Dermis microvascular lymphatic vessel endothelial cell (primary cell): Measurements from ENCODE around the gene DUOXA1. TPM values are rescaled to one million over a fixed set of nuclear protein-coding genes. Genes with fewer than 3 reads are reported as not detected.
"Not testable (repeated sequence)": the region's sequence is repeated elsewhere in the genome, so short reads cannot be mapped to it uniquely, and the experiment has no call there.

Experiments
- DNase-seq, 2 donors: peaks; one replicate each; pipeline versions ENCODE4 v3.0.0 to v3.0.0-alpha.2; 2010; ENCODE audit warnings: low read depth in 2 of 2
- total RNA-seq: library from RNA; depleted of rRNA; stranded (reverse); fragments of >200 nt; gene quantifications from 2 replicates; pipeline ENCODE4 v1.2.1, GENCODE V29; 2014

The DUOXA1 gene
- total RNA-seq, 1 donor from 2014 or later, result not detected

DNA sequence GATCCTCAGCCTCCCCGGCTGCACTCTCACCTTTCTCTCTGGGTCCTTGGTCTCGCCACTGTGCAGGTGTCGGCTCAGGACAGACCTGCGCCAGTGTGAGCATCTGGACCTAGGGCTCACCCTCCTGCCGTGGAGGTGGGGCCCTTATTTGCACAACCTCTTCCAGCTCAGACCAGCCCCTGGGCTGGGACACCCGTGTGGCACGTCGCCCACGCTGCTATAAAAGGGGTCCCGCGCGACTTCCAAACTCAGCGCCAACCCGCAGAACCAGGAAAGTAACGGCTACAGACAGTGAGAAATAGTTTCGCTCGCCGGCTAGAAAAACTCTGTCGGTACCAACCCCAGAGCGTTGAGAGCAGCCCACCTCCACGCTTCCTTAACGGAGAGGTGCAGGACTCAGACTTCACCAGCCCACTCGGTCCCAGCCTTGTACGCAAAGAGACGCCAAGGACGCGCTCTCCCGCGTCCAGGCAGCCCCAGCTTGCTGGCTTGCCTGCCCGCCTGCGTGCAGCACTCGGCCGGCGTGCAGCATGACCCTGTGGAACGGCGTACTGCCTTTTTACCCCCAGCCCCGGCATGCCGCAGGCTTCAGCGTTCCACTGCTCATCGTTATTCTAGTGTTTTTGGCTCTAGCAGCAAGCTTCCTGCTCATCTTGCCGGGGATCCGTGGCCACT lies 15.5 kb downstream of the DUOXA1 start, which contains the start of the genes DUOX2 and DUOXA2:
DUOX2 (minus strand) TSS at position 97 of the 675 bp plus-strand sequence. CDS start 761 bp downstream, outside the sequence.
DUOXA2 (plus strand) TSS at position 251 of the 675 bp plus-strand sequence; CDS start at position 531, 280 bp downstream.
- no peak for DNase-seq

DNA sequence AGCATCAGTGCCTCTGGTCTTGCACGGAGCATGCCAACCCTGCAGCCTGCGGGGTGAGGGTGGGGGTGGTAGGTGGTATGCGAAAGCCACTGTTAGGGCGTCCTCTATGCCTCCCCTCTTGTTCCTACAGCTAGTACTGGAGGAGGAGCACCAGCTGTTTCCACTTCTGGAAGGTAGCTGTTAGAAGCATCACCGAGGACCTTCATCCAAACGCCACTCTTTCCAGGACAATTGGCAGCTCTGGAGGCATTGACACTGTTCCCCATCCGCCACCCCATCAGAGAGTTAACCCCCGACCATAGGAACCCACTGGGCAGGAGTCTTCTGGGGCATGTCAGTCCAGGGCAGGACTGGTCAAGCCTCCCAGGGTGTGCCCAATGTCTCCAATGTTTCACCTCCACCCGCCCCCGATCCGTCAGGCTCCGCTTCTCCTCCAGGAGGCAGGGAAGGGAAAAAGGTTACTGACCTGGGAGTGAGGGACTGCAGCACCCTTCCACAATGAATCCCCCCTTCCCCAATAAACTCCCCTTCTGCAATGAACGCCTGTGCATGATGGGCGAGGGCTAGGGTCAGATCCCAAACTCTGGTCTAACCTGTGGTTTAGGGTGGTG lies 16.2 kb downstream of the DUOXA1 start:
- no peak for DNase-seq

DNA sequence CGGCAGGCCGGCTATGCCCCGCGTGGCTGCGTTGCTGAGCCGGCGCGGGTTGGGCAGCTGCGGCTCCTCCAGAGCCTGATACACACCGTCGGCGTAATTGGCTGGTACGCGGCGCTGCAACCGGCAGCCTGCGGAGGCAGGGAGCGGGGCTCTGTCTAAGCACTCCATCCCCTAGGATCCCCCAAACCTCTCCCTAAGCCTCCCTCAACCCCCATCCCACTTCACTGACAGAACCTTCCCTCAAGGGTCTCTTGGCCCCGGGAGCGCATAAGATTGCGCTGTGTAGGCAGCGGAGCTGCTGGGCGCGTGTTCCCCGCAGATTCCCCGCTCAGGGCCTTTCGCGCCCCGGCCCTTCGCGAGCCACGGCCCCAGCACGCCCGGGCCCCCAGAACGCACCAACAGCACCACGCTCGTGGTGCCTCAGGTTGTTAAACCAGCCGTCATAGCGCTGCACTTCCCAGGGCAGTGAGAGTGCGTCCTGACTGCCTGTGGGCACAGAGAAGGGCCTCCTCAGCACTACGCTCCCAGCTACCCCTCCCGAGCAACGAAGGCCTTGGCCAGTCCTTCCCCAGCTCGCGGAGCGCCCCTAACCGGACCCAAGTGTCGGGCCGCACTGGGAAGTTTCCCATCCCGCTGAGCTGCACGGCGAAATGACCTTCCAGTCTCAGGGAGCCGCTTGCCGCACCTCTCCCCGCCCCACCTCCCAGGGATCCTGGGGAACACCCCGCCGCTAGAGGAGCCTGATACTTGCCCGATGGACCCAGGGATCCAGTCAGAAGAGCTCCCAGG lies 16.9 kb downstream of the DUOXA1 start:
- DNase-seq, result no peak

DNA sequence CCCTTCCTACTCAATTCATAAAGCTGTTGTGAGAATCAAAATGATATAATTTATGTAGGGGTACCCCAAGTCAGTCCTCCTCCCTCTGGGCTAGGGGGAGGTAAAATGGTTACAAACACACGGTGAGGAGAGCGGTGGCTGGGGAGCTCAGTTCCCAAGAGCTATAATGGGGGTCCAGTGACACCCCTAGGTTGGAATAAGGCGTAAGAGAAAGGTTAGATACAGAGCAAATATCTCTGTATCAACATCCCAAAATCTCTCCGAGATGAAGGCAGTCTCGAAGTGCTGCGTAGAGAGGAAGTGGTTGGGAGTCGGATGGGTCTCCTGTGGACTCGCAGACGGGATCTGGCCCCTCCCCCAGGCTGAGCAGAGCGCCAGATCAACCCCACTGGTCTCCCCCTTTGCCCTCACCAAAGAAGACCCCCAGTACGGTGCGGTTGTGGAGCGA lies 17.5 kb downstream of the DUOXA1 start:
- no peak for DNase-seq

DNA sequence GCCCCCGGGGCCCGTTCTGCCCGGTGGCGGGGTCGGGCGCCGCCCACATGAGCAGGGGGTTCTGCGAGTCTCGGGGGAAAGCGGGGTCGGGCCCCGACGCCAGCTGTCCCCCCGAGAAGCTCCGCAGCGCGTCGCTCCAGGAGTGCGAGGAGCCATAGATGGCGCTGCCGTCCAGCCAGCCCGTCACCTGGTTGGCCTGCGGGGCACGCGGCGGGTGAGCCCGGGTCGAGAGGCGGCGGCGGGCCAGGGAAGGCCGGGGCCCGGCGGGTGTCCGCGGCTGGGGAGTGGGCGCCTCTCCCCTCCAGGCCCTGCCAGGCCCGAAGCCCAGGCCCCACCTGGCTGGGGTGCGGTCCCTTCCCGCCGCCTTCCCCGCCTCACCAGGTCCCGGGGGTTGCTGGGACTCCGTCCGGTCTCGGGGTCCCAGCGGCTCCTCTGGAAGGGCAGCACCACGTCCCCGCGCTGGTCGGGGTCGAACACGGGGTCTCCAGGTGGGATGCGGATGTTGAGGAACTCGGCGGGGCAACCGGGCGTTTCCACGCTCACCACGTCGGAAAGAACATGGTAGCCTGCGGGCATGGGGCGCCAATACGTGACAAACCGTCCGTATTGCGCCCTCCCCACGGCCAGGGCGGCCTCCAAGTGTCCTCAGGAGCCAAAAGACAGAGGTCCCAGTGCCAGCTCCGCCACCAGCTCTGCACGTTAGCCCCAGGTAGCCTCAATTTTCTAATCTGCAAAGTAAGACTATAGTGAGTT lies 18.1 kb downstream of the DUOXA1 start:
- DNase-seq, result no peak

DNA sequence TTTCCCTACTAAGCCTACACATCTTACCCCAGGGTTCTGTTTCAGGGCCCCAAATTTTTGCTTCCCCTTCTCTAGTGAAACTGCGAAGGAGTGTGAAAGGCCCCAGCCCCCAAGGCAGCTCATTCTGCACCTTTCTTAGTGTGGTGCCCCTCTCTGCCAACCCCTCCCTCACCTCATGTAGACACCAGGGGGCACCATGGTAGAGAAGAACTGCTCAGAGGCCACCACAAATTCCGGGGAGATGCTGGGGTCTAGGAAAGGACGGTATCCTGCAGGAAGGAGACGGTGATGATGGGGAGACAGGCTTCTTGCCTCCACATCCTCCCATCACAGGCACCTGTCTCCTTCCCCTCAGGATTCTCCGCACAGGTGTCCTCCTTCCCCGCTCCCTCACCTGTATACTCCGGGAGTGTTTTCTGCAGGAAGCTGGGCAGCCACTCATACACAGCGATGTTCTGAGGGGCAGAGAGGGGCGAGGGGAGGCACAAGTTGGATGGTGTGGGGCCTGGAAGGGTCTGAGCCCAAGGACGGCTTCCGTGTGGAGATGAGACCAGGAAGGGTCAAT lies 19.3 kb downstream of the DUOXA1 start:
- no peak for DNase-seq

DNA sequence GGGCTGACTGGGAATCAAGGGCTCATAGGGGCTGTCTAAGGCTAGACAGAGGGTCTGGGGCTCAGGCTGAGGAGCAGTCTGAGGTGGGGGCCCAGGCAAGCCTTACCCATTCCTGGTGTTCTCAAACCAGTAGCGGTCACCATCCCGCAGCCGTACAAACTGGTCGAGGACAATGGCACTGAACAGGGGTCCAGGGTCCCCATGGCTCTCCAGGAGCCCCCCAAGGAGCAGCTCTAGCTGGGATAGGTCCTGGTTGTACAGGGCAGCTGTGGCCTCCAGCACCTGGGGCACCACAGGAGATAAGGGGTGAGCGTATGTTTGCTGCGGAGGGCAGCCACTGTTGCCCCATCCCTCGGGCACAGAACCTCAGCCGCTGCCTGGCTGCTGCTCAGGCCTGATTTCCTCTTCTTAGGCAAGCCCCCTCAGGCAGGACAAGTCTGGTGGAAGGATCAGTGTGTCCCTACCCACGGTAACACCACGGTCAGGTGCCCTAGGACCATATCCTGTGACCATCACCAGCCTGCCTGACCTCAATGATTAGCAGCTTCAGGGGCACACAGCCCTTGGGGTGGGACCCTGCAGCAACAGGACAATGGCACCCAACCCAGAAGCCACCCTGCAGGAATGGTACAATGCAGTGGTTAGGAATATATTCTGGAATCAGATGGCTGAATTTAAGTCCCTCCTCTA lies 21.6 kb downstream of the DUOXA1 start:
- no peak for DNase-seq

DNA sequence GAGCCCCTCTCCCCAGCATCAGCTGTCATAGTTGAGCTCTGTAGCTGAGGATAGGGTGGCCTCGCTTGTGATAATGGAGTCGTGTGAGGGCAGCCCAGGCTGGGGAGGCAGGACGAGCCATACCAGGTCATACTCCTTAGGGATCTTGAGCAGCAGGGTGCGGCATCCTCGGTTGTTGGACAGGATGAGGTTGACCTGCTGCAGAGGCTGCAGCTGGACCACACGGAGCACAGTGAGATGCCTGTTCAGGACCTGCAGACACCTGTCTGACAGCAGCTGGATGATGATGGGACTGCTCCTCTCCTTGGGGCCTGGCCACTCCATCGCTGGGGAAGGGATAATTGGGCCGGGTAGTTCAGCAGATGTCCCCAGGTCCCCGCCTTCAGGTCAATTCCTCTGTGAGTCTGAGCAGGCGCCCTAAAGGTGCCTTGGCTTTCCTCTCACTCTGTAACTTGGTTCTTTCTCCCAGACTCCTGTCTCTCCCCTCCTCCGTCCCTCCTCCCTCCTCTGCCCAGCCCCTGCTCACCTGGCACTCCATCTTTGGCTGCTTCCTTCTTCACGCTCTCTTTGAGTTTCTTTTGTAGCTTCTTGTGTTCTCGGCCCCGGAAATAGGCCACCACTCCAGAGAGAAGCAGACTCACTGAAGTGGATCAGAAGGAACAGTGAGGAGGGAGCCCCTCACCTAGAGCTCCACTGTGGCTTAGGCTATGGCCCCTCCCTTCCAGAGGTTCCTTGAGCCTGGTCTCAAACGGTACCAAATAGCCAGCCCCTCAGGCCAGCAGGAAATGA lies 23.5 kb downstream of the DUOXA1 start:
- no peak for DNase-seq

DNA sequence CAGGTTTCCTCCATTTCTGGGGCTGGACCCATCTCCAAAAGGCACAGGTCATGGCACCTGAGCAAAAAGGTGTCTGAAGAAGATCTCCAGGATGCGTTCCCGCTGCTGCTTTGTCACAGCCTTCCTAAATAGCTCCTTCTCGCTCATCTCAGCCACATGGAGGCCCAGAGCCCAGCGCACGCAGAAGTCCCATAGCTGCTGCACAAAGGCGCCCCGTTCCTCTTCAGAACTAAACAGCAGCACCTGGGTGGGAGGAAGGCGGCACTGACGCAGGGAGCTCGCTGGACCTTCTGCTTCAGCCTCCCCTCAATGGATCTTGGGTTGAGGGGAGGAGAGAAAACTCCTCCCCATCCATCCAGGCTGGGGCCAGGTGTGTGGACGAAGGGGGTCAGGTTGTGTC lies 24.1 kb downstream of the DUOXA1 start:
- DNase-seq, result no peak

DNA sequence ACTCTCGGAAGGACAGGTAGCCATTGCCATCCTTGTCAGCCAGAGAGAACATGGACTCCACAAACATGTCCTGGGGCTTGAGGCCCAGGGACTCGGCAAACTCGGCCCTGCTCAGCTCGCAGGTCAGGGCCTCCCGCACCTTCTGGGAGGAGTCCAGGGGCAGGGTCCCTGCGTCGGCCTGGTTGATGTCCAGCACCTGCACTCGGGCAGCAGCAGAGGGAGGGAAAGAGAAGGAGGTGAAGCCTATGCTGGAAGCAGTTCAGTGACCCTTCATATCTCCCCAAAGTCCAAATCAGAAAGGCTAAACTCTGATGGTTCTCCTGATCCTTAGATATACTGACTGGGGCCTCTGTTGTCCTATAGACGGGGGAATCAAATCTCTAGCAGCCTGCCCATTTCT lies 25.5 kb downstream of the DUOXA1 start:
- not testable (repeated sequence) for DNase-seq

DNA sequence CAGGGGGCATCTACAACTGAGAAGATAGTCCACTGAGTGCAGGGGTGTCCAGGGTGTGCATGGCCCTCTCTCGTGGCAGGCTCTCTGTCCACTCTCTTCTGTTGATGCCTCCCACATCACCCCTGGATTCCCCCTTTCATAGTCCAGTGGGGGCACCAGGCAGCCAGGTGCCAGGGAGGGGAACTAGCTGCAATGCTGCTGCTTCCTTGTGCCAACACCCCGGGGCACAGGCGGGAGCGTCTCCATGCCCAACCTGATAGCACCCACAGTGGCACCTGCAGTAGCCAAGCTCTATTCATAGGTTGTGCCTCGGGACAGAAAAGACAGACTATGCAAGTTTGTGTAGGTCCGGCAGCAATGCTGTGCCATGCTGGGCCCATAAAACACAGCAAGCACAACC lies 27.5 kb downstream of the DUOXA1 start:
- no peak for DNase-seq

DNA sequence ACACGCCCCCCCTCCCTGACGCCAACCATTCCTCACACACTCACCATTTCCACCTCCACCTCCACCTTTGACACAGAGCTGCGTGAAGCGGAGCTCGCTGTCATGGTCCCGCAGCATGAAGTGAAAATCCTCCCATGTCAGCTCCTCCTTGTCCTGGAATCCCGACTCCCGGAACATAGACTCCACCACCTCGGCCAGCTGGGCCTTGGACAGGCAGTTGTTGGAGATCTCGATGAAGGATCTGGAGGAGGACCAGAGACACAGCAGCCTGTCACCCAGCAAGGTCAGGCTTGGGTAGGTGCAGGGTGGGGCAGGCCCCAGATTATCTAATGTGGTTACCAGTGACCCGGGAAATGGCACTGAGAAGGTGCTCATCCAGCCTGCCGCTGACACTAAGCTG lies 27.9 kb downstream of the DUOXA1 start:
- DNase-seq, result no peak

DNA sequence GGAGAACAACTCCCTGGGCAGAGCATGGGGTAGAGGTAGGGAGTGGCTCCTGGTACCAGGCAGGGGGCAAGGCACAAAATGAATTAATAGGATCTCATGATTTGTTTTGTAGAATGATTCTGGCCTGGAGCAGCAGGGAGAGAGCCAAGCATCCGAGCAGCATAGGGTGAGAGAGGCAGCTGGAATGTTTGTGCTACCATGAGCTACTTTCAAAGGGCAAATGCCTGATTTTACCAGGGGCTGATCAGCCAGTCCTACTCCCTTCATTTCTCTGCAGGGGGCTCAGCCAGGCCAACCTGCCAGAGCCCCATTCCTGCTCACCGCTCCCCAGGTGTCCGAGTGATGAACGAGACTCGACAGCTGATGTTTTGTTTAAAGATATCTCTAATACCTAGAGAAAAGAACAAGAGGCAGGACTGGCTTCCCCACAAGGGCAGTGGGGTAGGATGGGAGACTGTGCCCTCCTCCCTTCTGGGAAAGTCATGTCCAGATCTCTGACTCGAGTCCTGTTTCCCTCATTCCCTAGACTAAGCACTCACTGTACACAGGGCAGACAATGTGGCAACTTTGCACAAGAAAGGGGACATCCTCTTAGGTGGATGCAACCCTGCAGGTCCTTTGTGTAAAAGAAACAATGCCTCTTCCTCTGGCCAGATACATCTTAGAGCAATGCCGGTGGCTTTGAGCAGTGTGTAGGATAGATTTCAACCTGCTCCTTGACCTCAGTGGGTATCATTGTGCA lies 28.6 kb downstream of the DUOXA1 start:
- DNase-seq, result no peak

DNA sequence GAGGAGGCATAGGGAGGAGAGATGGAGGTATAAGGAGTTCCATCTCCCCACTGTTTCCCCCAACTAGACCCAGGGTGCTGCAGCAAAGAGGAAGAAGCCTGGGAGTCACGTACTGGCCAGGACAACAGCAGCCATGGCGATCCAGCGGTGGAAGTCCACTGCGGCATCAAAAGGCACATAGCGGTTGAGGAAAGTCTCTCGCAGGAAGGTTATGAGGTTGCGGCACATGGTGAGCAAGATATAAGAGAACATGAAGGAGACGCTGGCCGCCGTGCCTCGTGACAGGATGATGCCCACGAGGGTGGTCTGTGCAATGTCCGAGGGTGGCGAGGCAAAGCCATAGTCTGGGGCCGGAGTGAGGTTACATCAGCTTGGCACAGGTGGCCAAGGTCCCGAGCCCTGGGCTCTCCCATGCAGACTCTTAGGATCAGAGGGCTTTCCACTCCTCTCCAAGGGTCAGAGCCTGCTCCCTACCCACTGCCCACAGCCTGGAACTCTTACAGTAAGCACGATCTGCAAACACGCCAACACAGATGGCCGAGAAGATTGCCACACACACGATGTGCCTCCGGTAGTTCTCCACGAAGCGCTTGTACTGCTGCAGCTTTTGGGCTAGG lies 30.0 kb downstream of the DUOXA1 start:
- DNase-seq, result no peak

DNA sequence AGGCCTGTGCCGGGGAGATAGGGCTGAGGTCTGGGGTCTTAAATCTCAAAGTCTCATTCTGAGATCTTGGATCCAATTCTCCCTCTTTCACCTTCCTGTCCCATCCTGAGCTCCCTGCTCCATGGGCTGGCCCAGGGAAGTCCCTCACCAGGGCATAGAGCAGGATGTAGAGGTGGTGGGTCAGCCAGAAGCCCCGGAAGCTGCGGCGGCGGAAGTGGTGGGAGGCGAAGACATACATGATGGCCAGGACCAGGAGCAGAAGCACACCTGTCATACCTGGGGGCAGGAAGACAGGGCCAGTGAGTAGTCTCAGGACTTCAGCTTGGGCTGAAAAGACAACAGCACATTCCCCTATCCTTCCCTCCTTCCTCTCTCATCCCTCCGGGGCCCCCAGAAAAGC lies 32.2 kb downstream of the DUOXA1 start:
- DNase-seq, result no peak

DNA sequence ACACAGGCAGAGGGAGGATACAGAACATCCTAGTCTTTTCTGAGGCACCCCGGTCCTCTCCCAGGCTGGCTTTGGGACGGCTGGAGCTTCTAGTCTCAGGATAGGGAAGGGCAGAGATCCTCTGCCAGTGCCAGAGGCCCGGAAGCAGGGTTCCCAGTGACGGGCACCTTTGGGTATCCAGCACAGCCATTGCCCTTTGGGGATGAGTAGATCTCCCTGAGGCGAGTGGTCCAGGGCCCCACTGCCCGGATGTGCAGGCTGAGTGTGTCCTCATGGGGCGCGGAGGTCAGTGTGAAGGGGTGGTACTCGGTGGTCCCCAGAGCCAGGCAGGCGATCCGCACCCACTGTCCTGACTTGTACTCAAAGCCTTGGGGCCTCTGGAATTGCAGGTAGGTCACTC lies 34.0 kb downstream of the DUOXA1 start:
- no peak for DNase-seq

DNA sequence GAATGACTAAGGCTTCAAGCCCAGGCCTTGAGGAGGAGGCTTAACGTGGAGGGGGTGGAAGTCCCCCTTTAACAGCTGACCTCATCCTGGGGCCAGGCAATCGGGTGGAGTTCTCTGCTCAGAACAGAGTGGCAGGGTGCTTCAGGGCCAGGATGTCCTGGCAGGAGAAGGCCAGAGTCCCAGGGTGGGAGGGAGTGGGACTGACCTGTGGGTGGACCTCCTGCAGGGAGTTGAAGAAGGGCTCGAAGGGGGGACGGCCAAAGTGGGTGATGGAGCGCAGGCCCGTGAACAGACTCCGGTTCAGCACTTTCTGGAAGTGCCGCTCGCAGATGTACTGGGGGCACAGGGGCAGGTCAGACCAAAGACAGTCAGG lies 35.3 kb downstream of the DUOXA1 start:
- DNase-seq, result no peak

DNA sequence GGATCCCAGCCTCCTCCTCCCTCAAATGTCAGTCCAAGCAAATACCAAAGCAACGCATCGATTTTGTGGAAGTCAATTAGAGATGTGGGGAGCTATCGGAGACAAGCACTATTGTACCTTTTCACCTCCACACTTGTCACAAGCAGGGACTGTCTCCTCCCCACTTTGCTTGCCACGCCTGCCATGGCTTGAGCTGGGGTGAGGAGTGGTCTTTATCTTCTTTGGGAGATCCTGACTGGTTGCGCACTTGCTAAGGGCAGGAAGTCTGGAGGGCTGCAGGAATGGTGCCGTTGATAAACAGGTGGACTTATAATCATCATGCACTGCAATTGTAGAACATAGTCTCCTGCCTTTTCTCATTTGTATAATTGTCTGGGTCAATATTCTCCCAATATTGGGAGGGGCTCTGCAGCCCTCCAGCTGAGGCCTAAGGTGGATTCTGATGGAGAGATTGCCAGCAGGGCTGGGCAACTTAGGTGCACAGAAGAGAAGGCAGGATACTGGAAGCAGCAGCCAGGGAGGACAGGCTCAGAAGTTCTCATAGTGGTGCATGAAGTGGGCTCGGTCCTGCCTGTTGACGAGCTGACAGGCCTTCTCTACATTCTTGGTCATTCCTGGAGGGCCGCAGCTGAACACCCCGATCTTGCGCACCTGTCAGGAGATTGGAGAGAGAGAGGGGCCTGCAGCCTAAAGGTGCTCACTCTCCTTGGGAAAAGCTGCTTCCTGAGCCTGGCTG lies 35.9 kb downstream of the DUOXA1 start:
- no peak for DNase-seq
